Stomach (tissue), 4 donors: ENCODE data around the gene DIPK1C.

Source experiments
- CTCF ChIP-seq, 7 experiments: fragments of 450-650 bp in 4 of 7; fragments of 200-600 bp in 3 of 7; sonication (generic) in 3 of 7; IDR thresholded peaks; one replicate each; pipeline ENCODE4 v1.5.1; 2016 to 2019; ENCODE audit warnings: antibody characterized with exemption in 7 of 7, control low read depth in 2 of 7, mild to moderate bottlenecking in 1 of 7
- POLR2A ChIP-seq, 4 donors: fragments of 450-650 bp; IDR thresholded peaks; one replicate each; pipeline ENCODE4 v1.6.1; 2016; ENCODE audit warnings: antibody characterized with exemption in 4 of 4, control low read depth in 2 of 4, mild to moderate bottlenecking in 1 of 4, moderate library complexity in 1 of 4
- POLR2AphosphoS5 ChIP-seq, 3 donors: sonication (generic); formaldehyde crosslinking; IDR thresholded peaks; one replicate each; pipeline ENCODE4 v1.6.1; 2016; ENCODE audit warnings: antibody characterized with exemption in 3 of 3

GRCh38 chr18:74482697-74483096 lies 25.6 kb upstream of the DIPK1C start:
- TF ChIP-seq POLR2AphosphoS5 (IDR thresholded peaks at IDR 0.05) (no peak), CTCF (IDR thresholded peaks at IDR 0.05) (no peak), POLR2A (IDR thresholded peaks at IDR 0.05) (no peak)
